K562 (cell line): Measurements from ENCODE around the gene BRAF. TPM values are rescaled to one million over a fixed set of nuclear protein-coding genes. Genes with fewer than 3 reads are reported as not detected.

Experiments used
- ATF3 ChIP-seq, 2 experiments: fragments of 450-650 bp in 1 of 2; sonication (generic) in 1 of 2; formaldehyde crosslinking in 1 of 2; IDR thresholded peaks in 1 of 2; conservative IDR thresholded peaks in 1 of 2; 2 replicates each; pipeline versions ENCODE4 v1.6.1 to v1.8.1; 2016 to 2023; ENCODE audit warnings: mild to moderate bottlenecking in 2 of 2, moderate library complexity in 2 of 2, inconsistent platforms in 1 of 2, missing genetic modification reagents in 1 of 2
- ATF6 ChIP-seq: sonication (generic); formaldehyde crosslinking; IDR thresholded peaks from 2 replicates; pipeline ENCODE4 v1.4.0; 2020; ENCODE audit warnings: mild to moderate bottlenecking, missing genetic modification reagents
- KDM5B ChIP-seq: fragments of 200-600 bp; sonication (generic); IDR thresholded peaks from 2 replicates; pipeline ENCODE4 v1.6.1; 2012; ENCODE audit warnings: low read depth, mild to moderate bottlenecking, moderate library complexity, low read length, control low read depth, inconsistent platforms; ENCODE audit not compliant: insufficient replicate concordance
- NFXL1 ChIP-seq: fragments of 450-650 bp; formaldehyde crosslinking; IDR thresholded peaks from 2 replicates; pipeline ENCODE4 v1.4.0; 2021; ENCODE audit warnings: mild to moderate bottlenecking
- NKRF ChIP-seq: fragments of 450-650 bp; IDR thresholded peaks from 2 replicates; pipeline ENCODE4 v1.6.1; 2016; ENCODE audit warnings: borderline replicate concordance
- RBM39 ChIP-seq: fragments of 200-400 bp; formaldehyde crosslinking; optimal IDR thresholded peaks from 2 replicates; pipeline ENCODE3; 2018; ENCODE audit warnings: low read depth, low read length
- SIRT6 ChIP-seq: IDR thresholded peaks from one replicate; pipeline ENCODE4 v1.6.1; 2012; ENCODE audit warnings: low read depth, mild to moderate bottlenecking, control low read depth, inconsistent platforms, low read length, moderate library complexity
- SIX5 ChIP-seq, 2 experiments: IDR thresholded peaks; 2 replicates each; pipeline ENCODE4 v1.6.1; 2011; ENCODE audit warnings: low read length in 2 of 2, borderline replicate concordance in 1 of 2, low read depth in 1 of 2, mild to moderate bottlenecking in 1 of 2, moderate library complexity in 1 of 2; ENCODE audit not compliant: insufficient read depth in 1 of 2
- SRSF7 ChIP-seq: fragments of 200-400 bp; formaldehyde crosslinking; optimal IDR thresholded peaks from 2 replicates; pipeline ENCODE3; 2017; ENCODE audit warnings: mild to moderate bottlenecking, low read depth, low read length
- TAF7 ChIP-seq: fragments of 450-650 bp; IDR thresholded peaks from 2 replicates; pipeline ENCODE4 v1.6.1; 2016; ENCODE audit warnings: missing genetic modification characterization, missing compliant biosample characterization
- ZNF124 ChIP-seq: sonication (generic); formaldehyde crosslinking; IDR thresholded peaks from 2 replicates; pipeline ENCODE4 v1.8.1; 2022; ENCODE audit warnings: missing genetic modification reagents
- ZNF398 ChIP-seq: fragments of 250-450 bp; sonication (Bioruptor Pico); IDR thresholded peaks from 2 replicates; pipeline ENCODE4 v1.8.0; 2021; ENCODE audit warnings: moderate library complexity, mild to moderate bottlenecking, inconsistent platforms
- ZNF609 ChIP-seq: sonication (generic); formaldehyde crosslinking; IDR thresholded peaks from 2 replicates; pipeline ENCODE4 v1.8.1; 2023; ENCODE audit warnings: missing genetic modification reagents, mild to moderate bottlenecking, borderline replicate concordance
- polyA plus RNA-seq, 8 experiments: library from polyadenylated mRNA; depleted of rRNA in 4 of 8; stranded (reverse) in 5 of 8; unstranded in 3 of 8; fragments of >200 nt; fragmentation: Nextera tagmentation in 2 of 8; fragmentation: Illumina TruSeq in 1 of 8; extraction: Ambion mirVana in 2 of 8; extraction: Trizol in 1 of 8; gene quantifications; 2 replicates each; pipeline versions ENCODE4 v1.2.1 to v1.2.3, GENCODE V29; 2011 to 2014; ENCODE audit warnings: inconsistent platforms in 1 of 8, missing spikeins in 1 of 8
- total RNA-seq, 7 experiments: library from RNA; depleted of rRNA in 6 of 7; stranded (reverse); fragments of >200 nt in 6 of 7; fragmentation: Illumina TruSeq in 2 of 7; extraction: Trizol in 2 of 7; gene quantifications; 2 replicates each; pipeline versions ENCODE4 v1.2.1 to v1.2.3, GENCODE V29; 2011 to 2021; ENCODE audit warnings: low replicate concordance in 1 of 7

Gene BRAF
- total and polyA plus RNA-seq, 9 of the 15 experiments (the other 6 are each of a cell fraction or from before 2014, with no cell fraction given): 3.6 to 38.3 (median 21.9) TPM

- TF ChIP-seq ZNF398 (CRISPR knock-in tag) (no peak), SRSF7 (no peak), TAF7 (tag) (no peak), NKRF (peak; percentile 87; the same call in 1 of the 2 replicates), ZNF609 (CRISPR knock-in tag) (peak; percentile 95; the same call in 1 of the 2 replicates), SIRT6 (no peak), KDM5B (peak; percentile 99), RBM39 (no peak), NFXL1 (CRISPR knock-in tag) (no peak), SIX5 (IDR thresholded peaks at IDR 0.05; ENCODE audit: borderline replicate concordance in 1 of 2, insufficient read depth in 1 of 2, low read depth in 1 of 2, low read length in 2 of 2) (peak; percentile 72 to 74; a peak in 3 of 4 replicates), ATF3 (IDR thresholded peaks at IDR 0.05) (no peak; the same call in 1 of the 2 replicates), ATF3 (CRISPR knock-in tag; conservative IDR thresholded peaks at IDR 0.05) (peak; percentile 79), ATF6 (CRISPR knock-in tag) (peak; percentile 96), ZNF124 (CRISPR knock-in tag) (no peak)
These were observed 227.9 kb downstream of the BRAF start, which contains the start of gene NDUFB2 (continued) for GRCh38 chr7:140696680-140697446.
